ENCODE results near the gene CDH4.

DNA sequence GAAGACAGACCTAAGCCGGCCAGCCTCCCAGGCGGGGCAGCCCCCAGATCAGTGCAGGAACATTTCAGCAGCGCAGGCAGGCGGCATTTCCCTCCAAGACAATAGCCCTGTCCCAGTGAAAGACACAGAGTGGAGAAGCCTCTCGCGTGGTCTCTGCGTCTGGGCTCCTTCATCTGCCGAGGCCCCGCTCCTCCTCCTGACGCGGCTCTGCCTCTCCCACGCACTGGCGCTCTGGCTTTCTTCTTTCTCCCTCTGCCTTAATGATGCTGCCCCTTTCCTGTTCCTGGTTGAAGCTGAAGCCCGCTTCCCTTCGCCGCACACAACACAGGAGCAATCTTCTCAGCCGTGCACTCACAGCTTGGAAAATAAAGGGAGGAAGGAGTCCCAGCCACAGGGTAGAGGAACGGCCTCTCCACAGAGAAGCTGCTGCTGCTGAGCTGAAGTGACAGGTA, 347.5 kb downstream of the CDH4 start:
- TF ChIP-seq, protein P1, sequence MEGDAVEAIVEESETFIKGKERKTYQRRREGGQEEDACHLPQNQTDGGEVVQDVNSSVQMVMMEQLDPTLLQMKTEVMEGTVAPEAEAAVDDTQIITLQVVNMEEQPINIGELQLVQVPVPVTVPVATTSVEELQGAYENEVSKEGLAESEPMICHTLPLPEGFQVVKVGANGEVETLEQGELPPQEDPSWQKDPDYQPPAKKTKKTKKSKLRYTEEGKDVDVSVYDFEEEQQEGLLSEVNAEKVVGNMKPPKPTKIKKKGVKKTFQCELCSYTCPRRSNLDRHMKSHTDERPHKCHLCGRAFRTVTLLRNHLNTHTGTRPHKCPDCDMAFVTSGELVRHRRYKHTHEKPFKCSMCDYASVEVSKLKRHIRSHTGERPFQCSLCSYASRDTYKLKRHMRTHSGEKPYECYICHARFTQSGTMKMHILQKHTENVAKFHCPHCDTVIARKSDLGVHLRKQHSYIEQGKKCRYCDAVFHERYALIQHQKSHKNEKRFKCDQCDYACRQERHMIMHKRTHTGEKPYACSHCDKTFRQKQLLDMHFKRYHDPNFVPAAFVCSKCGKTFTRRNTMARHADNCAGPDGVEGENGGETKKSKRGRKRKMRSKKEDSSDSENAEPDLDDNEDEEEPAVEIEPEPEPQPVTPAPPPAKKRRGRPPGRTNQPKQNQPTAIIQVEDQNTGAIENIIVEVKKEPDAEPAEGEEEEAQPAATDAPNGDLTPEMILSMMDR (IDR thresholded peaks at IDR 0.05; ENCODE audit: insufficient read depth, low read depth, low read length) = no peak
- no peak for TF ChIP-seq EZH2 (IDR thresholded peaks at IDR 0.05; ENCODE audit: insufficient read depth, low read length)

Data from astrocyte (in vitro differentiated cells and primary cell).